HL-60/S4 treated with phorbol 12-myristate 13-acetate at 8.2 ng/mL for 4 days and 3 days (cell line): Measurements from ENCODE around the gene NUMB.

Source experiments
- in situ Hi-C: fragments of 300-500 bp; cut with MboI; formaldehyde crosslinking; loops from 2 replicates; pipeline ENCODE4 v1.15.0; 2022; ENCODE audit warnings: low sequenced_read_pairs

NUMB gene

GRCh38 chr14:73293782-73294781 lies 164.3 kb downstream of the NUMB start:
- in situ Hi-C loops, result no loop called here

GRCh38 chr14:73290279-73290678 lies 168.1 kb downstream of the NUMB start:
- in situ Hi-C loops, result no loop called here

GRCh38 chr14:73289729-73290128 lies 168.6 kb downstream of the NUMB start:
- in situ Hi-C loops, result no loop called here

- in situ Hi-C loops, result no loop called here
These were observed 169.0 kb downstream of the NUMB start for GRCh38 chr14:73289308-73289707.

GRCh38 chr14:73287071-73287470 lies 171.3 kb downstream of the NUMB start:
- in situ Hi-C loops, result no loop called here

- in situ Hi-C loops, result no loop called here
These were observed 171.7 kb downstream of the NUMB start for GRCh38 chr14:73286598-73286997.

- in situ Hi-C loops, result no loop called here
These were observed 172.4 kb downstream of the NUMB start for GRCh38 chr14:73285979-73286378.

GRCh38 chr14:73283608-73284379 lies 174.6 kb downstream of the NUMB start:
- in situ Hi-C loops, result no loop called here

- in situ Hi-C loops, result no loop called here
These were observed 177.4 kb downstream of the NUMB start for GRCh38 chr14:73280903-73281302.

GRCh38 chr14:73277376-73277775 lies 181.0 kb downstream of the NUMB start:
- in situ Hi-C loops, result no loop called here

GRCh38 chr14:73276836-73277235 lies 181.5 kb downstream of the NUMB start:
- in situ Hi-C loops, result no loop called here

- in situ Hi-C loops, result no loop called here
These were observed 184.5 kb downstream of the NUMB start for GRCh38 chr14:73273799-73274198.

- in situ Hi-C loops, result no loop called here
These were observed 186.0 kb downstream of the NUMB start for GRCh38 chr14:73272393-73272792.

- in situ Hi-C loops, result no loop called here
These were observed 188.4 kb downstream of the NUMB start for GRCh38 chr14:73269729-73270531.

- in situ Hi-C loops, result no loop called here
These were observed 190.9 kb downstream of the NUMB start for GRCh38 chr14:73267474-73267873.

GRCh38 chr14:73266317-73266716 lies 192.0 kb downstream of the NUMB start:
- in situ Hi-C loops, result no loop called here

GRCh38 chr14:73265721-73266046 lies 192.7 kb downstream of the NUMB start:
- in situ Hi-C loops, result no loop called here

- in situ Hi-C loops, result no loop called here
These were observed 193.2 kb downstream of the NUMB start for GRCh38 chr14:73264885-73265720.

- in situ Hi-C loops, result no loop called here
These were observed 194.1 kb downstream of the NUMB start for GRCh38 chr14:73264080-73264884.
